G401 (cell line): ENCODE measurements around the gene OR52E2. TPM values are rescaled to one million over a fixed set of nuclear protein-coding genes. Genes with fewer than 3 reads are reported as not detected.
A peak's percentile ranks its signal among the peaks of the same experiment; 100 is the strongest.

ENCODE experiments used
- DNase-seq: peaks from one replicate; pipeline ENCODE4 v3.0.0-alpha.2; 2015; ENCODE audit warnings: low spot score
- in situ Hi-C: cut with HindIII; loops from 2 replicates; pipeline ENCODE4 v1.10.0; 2016; ENCODE audit warnings: low sequenced_read_pairs, mixed read lengths
- total RNA-seq: library from RNA; depleted of rRNA; stranded (reverse); fragments of >200 nt; shearing (Covaris generic); gene quantifications from 2 replicates; pipeline ENCODE4 v1.2.3, GENCODE V29; 2014; rRNA removed

The OR52E2 gene
- total RNA-seq, 1 experiment from 2014 or later: not detected

DNA sequence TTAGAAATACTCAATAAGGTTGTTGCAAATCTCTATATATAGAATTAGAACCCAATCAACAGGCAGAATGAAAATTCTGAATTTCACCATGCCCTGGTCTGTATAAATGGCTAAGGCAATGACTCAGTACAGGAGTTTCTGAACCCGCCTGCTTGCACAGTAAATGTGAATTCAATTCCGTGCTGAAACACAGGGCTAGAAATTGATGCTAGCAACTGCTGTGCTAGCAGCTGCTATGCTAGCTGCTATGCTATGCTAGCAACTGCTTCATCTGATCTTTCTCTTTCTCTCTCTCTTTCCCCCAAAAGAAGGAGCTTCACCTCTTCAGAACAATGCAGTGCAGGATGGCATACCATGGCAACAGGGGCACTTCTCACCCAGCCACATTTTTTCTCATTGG is 22.8 kb downstream of the OR52E2 start:
- in situ Hi-C loops: no loop called here
- DNase-seq: peak; percentile 87

DNA sequence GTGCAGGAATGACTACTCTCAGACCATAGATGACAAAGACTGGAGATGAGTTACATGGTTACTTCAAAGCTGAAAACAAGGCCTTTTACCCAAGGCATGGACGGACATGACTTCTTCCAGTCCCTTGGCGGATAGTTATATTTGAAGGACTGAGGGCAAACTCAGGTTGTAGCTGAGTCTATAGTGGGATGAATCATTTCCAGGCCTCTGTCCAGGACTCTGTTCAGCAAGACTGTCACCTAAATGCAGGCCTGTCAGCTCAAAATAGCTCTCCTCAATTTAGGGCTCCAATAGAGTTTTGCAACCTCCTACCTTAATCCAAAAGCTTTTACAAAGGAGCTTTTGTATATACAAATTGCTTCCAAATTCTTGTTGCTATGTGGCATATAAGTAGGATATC is 37.4 kb downstream of the OR52E2 start:
- no peak for DNase-seq
- in situ Hi-C loops: no loop called here

DNA sequence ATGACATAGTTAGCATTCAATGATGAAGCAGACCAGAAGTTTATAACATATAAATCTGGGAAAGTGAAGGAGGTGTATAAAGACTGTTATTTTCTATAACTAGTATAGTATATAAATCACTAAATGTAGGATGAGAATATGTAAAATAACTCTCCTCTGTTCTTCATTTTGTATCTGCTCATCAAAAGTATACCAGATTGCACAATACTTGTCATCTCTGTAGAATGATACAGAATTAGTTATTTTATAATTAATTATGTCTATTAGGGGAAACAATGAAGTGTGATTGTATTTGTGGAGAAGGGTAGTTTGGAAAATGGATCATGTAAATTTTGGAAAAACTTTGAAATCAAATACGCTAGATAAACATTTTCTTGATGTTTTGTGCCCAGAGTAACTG is 46.4 kb downstream of the OR52E2 start:
- in situ Hi-C loops: no loop called here
- DNase-seq: no peak

DNA sequence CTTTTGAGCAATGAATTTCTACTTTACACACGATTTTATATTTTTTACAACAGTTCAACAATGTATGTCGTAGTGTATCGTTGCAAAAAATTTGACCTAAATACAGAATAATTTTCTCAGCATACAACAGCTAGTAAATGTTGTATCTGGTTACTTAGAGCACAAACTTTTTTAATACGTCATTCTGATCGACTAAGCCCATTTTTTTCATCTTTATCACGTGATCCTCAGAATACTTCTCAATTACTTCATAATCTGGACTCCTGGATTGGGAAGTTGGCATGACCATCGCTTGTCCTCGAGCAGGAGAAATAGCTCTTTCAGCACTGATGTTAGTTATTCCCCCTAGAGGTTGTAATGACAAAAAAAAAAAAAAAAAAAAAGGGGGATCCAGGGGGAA is 48.2 kb downstream of the OR52E2 start:
- DNase-seq: no peak
- in situ Hi-C loops: no loop called here

Other genes starting within 250 kb of the OR52E2 start
- not detected in 2 replicates for gene OR51F2, start 238.3 kb downstream of the OR52E2 start, total RNA-seq
- not detected in 2 replicates for gene OR51S1, start 210.4 kb downstream of the OR52E2 start, total RNA-seq
- not detected in 2 replicates for gene OR51T1, start 177.7 kb downstream of the OR52E2 start, total RNA-seq
- not detected in 2 replicates for gene OR51A7, start 155.8 kb downstream of the OR52E2 start, total RNA-seq
- not detected in 2 replicates for gene OR51G2, start 140.3 kb downstream of the OR52E2 start, total RNA-seq
- not detected in 2 replicates for gene OR51G1, start 135.3 kb downstream of the OR52E2 start, total RNA-seq
- not detected in 2 replicates for gene OR51A4, start 112.0 kb downstream of the OR52E2 start, total RNA-seq
- not detected in 2 replicates for gene OR51A2, start 103.9 kb downstream of the OR52E2 start, total RNA-seq
- not detected in 2 replicates for gene OR51L1, start 64.8 kb downstream of the OR52E2 start, total RNA-seq
- gene OR52J3, start 13.1 kb downstream of the OR52E2 start, total RNA-seq: not detected in 2 replicates
- gene OR52E1, start 9.9 kb upstream of the OR52E2 start, total RNA-seq: not detected in 2 replicates
- gene OR52A5, start 78.7 kb upstream of the OR52E2 start, total RNA-seq: not detected in 2 replicates
- not detected in 2 replicates for gene OR52A1, start 95.1 kb upstream of the OR52E2 start, total RNA-seq
- not detected in 2 replicates for gene OR51V1, start 141.1 kb upstream of the OR52E2 start, total RNA-seq
- gene HBB, start 167.4 kb upstream of the OR52E2 start, total RNA-seq: not detected in 2 replicates
- not detected in 2 replicates for gene HBD, start 174.9 kb upstream of the OR52E2 start, total RNA-seq
- gene HBG1, start 190.2 kb upstream of the OR52E2 start, total RNA-seq: not detected in 2 replicates
- not detected in 2 replicates for gene HBG2, start 195.2 kb upstream of the OR52E2 start, total RNA-seq
- gene HBE1, start 210.3 kb upstream of the OR52E2 start, total RNA-seq: not detected in 2 replicates
- not detected in 2 replicates for gene OR51B4, start 242.3 kb upstream of the OR52E2 start, total RNA-seq